Testis (tissue), 3 donors: ENCODE data around the gene P2RX5. TPM values are rescaled to one million over a fixed set of nuclear protein-coding genes. Genes with fewer than 3 reads are reported as not detected.

Experiments
- DNase-seq: peaks from one replicate; pipeline ENCODE4 v3.0.0-alpha.2; 2019
- H3K27ac ChIP-seq, 2 donors: fragments of 200-600 bp; sonication (generic); one replicate each; pipeline ENCODE4 v1.5.1; 2019
- H3K27me3 ChIP-seq: fragments of 200-600 bp; sonication (generic); one replicate; pipeline ENCODE4 v1.5.1; 2019
- H3K36me3 ChIP-seq: fragments of 200-600 bp; sonication (generic); one replicate; pipeline ENCODE4 v1.5.1; 2017; ENCODE audit warnings: low read depth; ENCODE audit errors: missing control alignments
- H3K4me1 ChIP-seq: fragments of 200-600 bp; sonication (generic); one replicate; pipeline ENCODE4 v1.5.1; 2019
- H3K4me3 ChIP-seq, 2 donors: fragments of 200-600 bp; sonication (generic); one replicate each; pipeline ENCODE4 v1.5.1; 2017 to 2019
- H3K9me3 ChIP-seq: fragments of 200-600 bp; sonication (generic); one replicate; pipeline ENCODE4 v1.5.1; 2017
- CTCF ChIP-seq, 3 experiments: fragments of 450-650 bp in 2 of 3; fragments of 200-600 bp in 1 of 3; sonication (generic) in 1 of 3; IDR thresholded peaks; one replicate each; pipeline ENCODE4 v1.5.1; 2016 to 2019; ENCODE audit warnings: antibody characterized with exemption in 3 of 3, mild to moderate bottlenecking in 2 of 3, moderate library complexity in 1 of 3
- POLR2A ChIP-seq: fragments of 450-650 bp; IDR thresholded peaks from one replicate; pipeline ENCODE4 v1.6.1; 2017; ENCODE audit warnings: antibody characterized with exemption, mild to moderate bottlenecking, moderate library complexity
- WGBS, 2 donors: methylation state at CpG; one replicate each; pipeline ENCODE4 v1.1.5; 2018; 5-methylcytosine and 5-hydroxymethylcytosine counted together
- intact Hi-C: fragments of 100-400 bp; cut with DNase I; formaldehyde crosslinking; loops from one replicate; pipeline ENCODE4 v1.15.1; 2023; ENCODE audit warnings: low total_unique reads
- polyA plus RNA-seq: library from polyadenylated mRNA; stranded (reverse); fragments of 350-450 nt; fragmentation: Illumina TruSeq; extraction: RNeasy Lipid Tissue Mini Kit (QIAGEN cat#74804); gene quantifications from one replicate; pipeline ENCODE4 v1.2.3, GENCODE V29; 2014; ENCODE audit warnings: low read depth, low replicate concordance; ENCODE audit not compliant: insufficient read depth
- total RNA-seq, 2 donors: library from RNA; depleted of rRNA; stranded (reverse); fragments of >200 nt; gene quantifications; one replicate each; pipeline ENCODE4 v1.2.3, GENCODE V29; 2016

The P2RX5 gene
- total and polyA plus RNA-seq, 3 donors from 2014 or later, result 2.0 to 3.7 (median 3.0) TPM

- H3K27ac ChIP-seq, result no peak overlapping the region
- no peak for TF ChIP-seq POLR2A
- TF ChIP-seq CTCF (IDR thresholded peaks at IDR 0.05), result no peak
- no peaks in the 10 kb centered on the region for H3K27me3 ChIP-seq
- WGBS, 2 donors, result 46 to 56% methylated on average over 6 to 13 of the region's 13 CpGs
- DNase-seq, result no peak
- H3K9me3 ChIP-seq, result no peaks in the 10 kb centered on the region
- no peaks in the 10 kb centered on the region for H3K36me3 ChIP-seq
- H3K4me3 ChIP-seq, result no peak overlapping the region
- H3K4me1 ChIP-seq, result no peaks in the 10 kb centered on the region
- intact Hi-C loops, result no loop called here
These were observed 10.8 kb downstream of the P2RX5 start for GRCh38 chr17:3685174-3685573.

- WGBS, 2 donors, result 45 to 54% methylated on average over 8 to 10 of the region's 10 CpGs
- Histone ChIP-seq H3K4me3 (no peak overlapping the region), H3K36me3 (no peaks in the 10 kb centered on the region), H3K9me3 (no peaks in the 10 kb centered on the region), H3K27ac (no peak overlapping the region), H3K27me3 (no peaks in the 10 kb centered on the region), H3K4me1 (no peaks in the 10 kb centered on the region)
- TF ChIP-seq CTCF (IDR thresholded peaks at IDR 0.05) (peak; percentile 57 to 87 (median 65)), POLR2A (no peak)
- intact Hi-C loops, result no loop called here
- DNase-seq, result no peak
These were observed 12.9 kb downstream of the P2RX5 start for GRCh38 chr17:3683054-3683511.

GRCh38 chr17:3682033-3682432, 13.9 kb downstream of the P2RX5 start:
- Histone ChIP-seq H3K4me1 (no peaks in the 10 kb centered on the region), H3K36me3 (no peaks in the 10 kb centered on the region), H3K27ac (no peak overlapping the region), H3K9me3 (no peaks in the 10 kb centered on the region), H3K4me3 (no peak overlapping the region), H3K27me3 (no peaks in the 10 kb centered on the region)
- WGBS, 2 donors, result 82 to 90% methylated on average over 4 to 12 of the region's 12 CpGs
- intact Hi-C loops, result no loop called here
- DNase-seq, result no peak
- no peak for TF ChIP-seq POLR2A
- TF ChIP-seq CTCF (IDR thresholded peaks at IDR 0.05), result no peak

GRCh38 chr17:3681565-3681964, 14.4 kb downstream of the P2RX5 start:
- no peak for DNase-seq
- Histone ChIP-seq H3K4me3 (no peak overlapping the region), H3K36me3 (no peaks in the 10 kb centered on the region), H3K4me1 (no peaks in the 10 kb centered on the region), H3K27me3 (no peaks in the 10 kb centered on the region), H3K27ac (no peak overlapping the region), H3K9me3 (no peaks in the 10 kb centered on the region)
- no peak for TF ChIP-seq CTCF (IDR thresholded peaks at IDR 0.05)
- no peak for TF ChIP-seq POLR2A
- intact Hi-C loops, result no loop called here
- 84 to 88% methylated on average over 20 of the region's 20 CpGs for WGBS, 2 donors

GRCh38 chr17:3681057-3681456, 14.9 kb downstream of the P2RX5 start:
- no peaks in the 10 kb centered on the region for H3K4me1 ChIP-seq
- H3K27ac ChIP-seq, result no peak overlapping the region
- H3K27me3 ChIP-seq, result no peaks in the 10 kb centered on the region
- H3K36me3 ChIP-seq, result no peaks in the 10 kb centered on the region
- 84 to 88% methylated on average over 12 of the region's 12 CpGs for WGBS, 2 donors
- intact Hi-C loops, result no loop called here
- no peaks in the 10 kb centered on the region for H3K9me3 ChIP-seq
- no peak overlapping the region for H3K4me3 ChIP-seq
- DNase-seq, result no peak
- TF ChIP-seq POLR2A (no peak), CTCF (IDR thresholded peaks at IDR 0.05) (no peak)
